Esophagus squamous epithelium (tissue), 5 donors: ENCODE data around the gene CFAP43. TPM values are rescaled to one million over a fixed set of nuclear protein-coding genes. Genes with fewer than 3 reads are reported as not detected.

Experiments used
- DNase-seq: peaks from one replicate; lab custom pipeline; 2025; lab: John Stamatoyannopoulos, UW
- H3K27ac ChIP-seq, 4 donors: fragments of 200-600 bp; sonication (generic); one replicate each; pipeline ENCODE4 v1.5.1; 2016 to 2019; ENCODE audit warnings: mild to moderate bottlenecking in 1 of 4
- H3K27me3 ChIP-seq, 4 donors: fragments of 200-600 bp; sonication (generic); 1 replicate in 3 of 4; 2 replicates in 1 of 4; pipeline versions ENCODE4 v1.5.1 to v1.6.0; 2017 to 2021; ENCODE audit warnings: antibody characterized with exemption in 1 of 4
- H3K36me3 ChIP-seq, 3 donors: fragments of 200-600 bp; sonication (generic); one replicate each; pipeline ENCODE4 v1.5.1; 2016 to 2019
- H3K4me1 ChIP-seq, 3 donors: fragments of 200-600 bp; sonication (generic); one replicate each; pipeline ENCODE4 v1.5.1; 2017 to 2019
- H3K4me3 ChIP-seq, 4 donors: fragments of 200-600 bp; sonication (generic); 1 replicate in 3 of 4; 2 replicates in 1 of 4; pipeline ENCODE4 v1.5.1; 2016 to 2019; ENCODE audit warnings: mild to moderate bottlenecking in 2 of 4, moderate library complexity in 1 of 4
- H3K9me3 ChIP-seq, 3 donors: fragments of 200-600 bp; sonication (generic); one replicate each; pipeline ENCODE4 v1.5.1; 2016 to 2019
- POLR2A ChIP-seq, 4 donors: fragments of 450-650 bp; IDR thresholded peaks; one replicate each; pipeline ENCODE4 v1.6.1; 2017; ENCODE audit warnings: antibody characterized with exemption in 4 of 4, mild to moderate bottlenecking in 4 of 4, moderate library complexity in 3 of 4
- WGBS, 2 donors: methylation state at CpG; one replicate each; pipeline ENCODE4 v1.1.5; 2018; 5-methylcytosine and 5-hydroxymethylcytosine counted together
- intact Hi-C: fragments of 100-400 bp; cut with DNase I; formaldehyde crosslinking; loops from one replicate; pipeline ENCODE4 v1.15.0; 2022
- total RNA-seq, 4 donors: library from RNA; depleted of rRNA; stranded (reverse); fragments of >200 nt; gene quantifications; one replicate each; pipeline ENCODE4 v1.1.0, GENCODE V29; 2016
- TF ChIP-seq, protein P1 (sequence below), 6 experiments: fragments of 450-650 bp in 4 of 6; fragments of 200-600 bp in 2 of 6; sonication (generic) in 2 of 6; IDR thresholded peaks; one replicate each; pipeline ENCODE4 v1.5.1; 2016 to 2019; ENCODE audit warnings: antibody characterized with exemption in 6 of 6, mild to moderate bottlenecking in 4 of 6, moderate library complexity in 4 of 6
- donor health status: DM: yes; HTN: yes; CAD: no.

The CFAP43 gene
- total RNA-seq, 4 donors from 2014 or later = 0.19 to 0.38 TPM; not detected in 2

DNA sequence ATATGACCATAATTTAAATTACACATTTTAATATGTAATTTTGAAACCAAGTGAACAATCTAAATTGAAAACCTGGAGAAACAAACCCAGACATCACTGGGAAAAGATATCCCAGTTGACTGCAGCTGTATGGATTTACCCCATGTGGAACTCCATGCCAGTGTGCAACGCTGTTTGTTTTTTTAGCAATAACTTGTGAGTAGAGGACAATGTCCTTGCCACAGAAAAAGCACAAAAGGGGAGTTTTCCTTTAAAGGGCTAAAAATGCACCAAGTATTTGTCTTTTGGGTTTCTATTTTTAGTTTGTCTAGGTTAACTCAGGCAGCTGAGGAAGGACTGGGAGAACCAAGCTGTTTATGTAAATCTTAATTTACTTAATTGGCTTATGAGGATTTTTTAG lies 131.4 kb downstream of the CFAP43 start:
- no peak for DNase-seq
- peaks cover 0 to 5% (median 0%) of the 10 kb centered on the region in 3 donors for H3K4me1 ChIP-seq
- intact Hi-C loops = no loop called here
- H3K36me3 ChIP-seq = no peaks in the 10 kb centered on the region
- peaks cover 0 to 6% (median 0%) of the 10 kb centered on the region in 3 donors for H3K9me3 ChIP-seq
- no peak overlapping the region for H3K27ac ChIP-seq
- TF ChIP-seq, protein P1, sequence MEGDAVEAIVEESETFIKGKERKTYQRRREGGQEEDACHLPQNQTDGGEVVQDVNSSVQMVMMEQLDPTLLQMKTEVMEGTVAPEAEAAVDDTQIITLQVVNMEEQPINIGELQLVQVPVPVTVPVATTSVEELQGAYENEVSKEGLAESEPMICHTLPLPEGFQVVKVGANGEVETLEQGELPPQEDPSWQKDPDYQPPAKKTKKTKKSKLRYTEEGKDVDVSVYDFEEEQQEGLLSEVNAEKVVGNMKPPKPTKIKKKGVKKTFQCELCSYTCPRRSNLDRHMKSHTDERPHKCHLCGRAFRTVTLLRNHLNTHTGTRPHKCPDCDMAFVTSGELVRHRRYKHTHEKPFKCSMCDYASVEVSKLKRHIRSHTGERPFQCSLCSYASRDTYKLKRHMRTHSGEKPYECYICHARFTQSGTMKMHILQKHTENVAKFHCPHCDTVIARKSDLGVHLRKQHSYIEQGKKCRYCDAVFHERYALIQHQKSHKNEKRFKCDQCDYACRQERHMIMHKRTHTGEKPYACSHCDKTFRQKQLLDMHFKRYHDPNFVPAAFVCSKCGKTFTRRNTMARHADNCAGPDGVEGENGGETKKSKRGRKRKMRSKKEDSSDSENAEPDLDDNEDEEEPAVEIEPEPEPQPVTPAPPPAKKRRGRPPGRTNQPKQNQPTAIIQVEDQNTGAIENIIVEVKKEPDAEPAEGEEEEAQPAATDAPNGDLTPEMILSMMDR (IDR thresholded peaks at IDR 0.05) = no peak
- TF ChIP-seq POLR2A (IDR thresholded peaks at IDR 0.05) = no peak
- H3K4me3 ChIP-seq = no peak overlapping the region
- H3K27me3 ChIP-seq = peaks cover 0 to 5% (median 0%) of the 10 kb centered on the region in 4 donors
- WGBS, 2 donors = 0% methylated on average over 1 of the region's 1 CpG

- TF ChIP-seq, protein P1 (IDR thresholded peaks at IDR 0.05) = no peak
- TF ChIP-seq POLR2A (IDR thresholded peaks at IDR 0.05) = no peak
Measured at GRCh38 chr10:104099941-104100340, 132.2 kb downstream of the CFAP43 start.

DNA sequence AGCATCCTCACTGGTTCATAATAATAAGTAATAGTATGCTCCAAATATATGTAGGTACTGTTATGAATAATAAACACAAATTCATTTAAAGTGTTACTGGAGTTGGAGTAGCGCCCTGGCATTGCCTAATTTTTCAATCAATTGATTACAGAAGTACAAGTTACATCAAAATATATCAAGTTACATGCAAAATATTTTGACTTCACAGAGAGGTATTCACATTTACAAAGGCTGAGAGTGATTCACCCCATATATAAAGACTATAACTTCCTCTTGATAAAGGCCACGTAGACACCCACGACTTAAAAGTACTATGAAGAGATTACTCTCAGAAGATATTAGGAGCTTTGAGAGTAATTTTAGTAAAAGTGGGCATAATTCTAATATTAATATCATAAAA lies 132.9 kb downstream of the CFAP43 start:
- Histone ChIP-seq H3K36me3 (no peaks in the 10 kb centered on the region), H3K27me3 (peaks cover 0 to 5% (median 0%) of the 10 kb centered on the region in 4 donors), H3K9me3 (peaks cover 0 to 6% (median 0%) of the 10 kb centered on the region in 3 donors), H3K27ac (no peak overlapping the region), H3K4me3 (no peak overlapping the region), H3K4me1 (peaks cover 0 to 5% (median 0%) of the 10 kb centered on the region in 3 donors)
- intact Hi-C loops = no loop called here
- no peak for DNase-seq
- 48% methylated on average over 3 of the region's 3 CpGs for WGBS, 2 donors
- TF ChIP-seq, protein P1 (IDR thresholded peaks at IDR 0.05) = no peak
- no peak for TF ChIP-seq POLR2A (IDR thresholded peaks at IDR 0.05)

More at GRCh38 chr10:104099941-104100340, 132.2 kb downstream of the CFAP43 start:
- intact Hi-C loops = no loop called here
- no peaks in the 10 kb centered on the region for H3K36me3 ChIP-seq
- peaks cover 0 to 6% (median 0%) of the 10 kb centered on the region in 3 donors for H3K9me3 ChIP-seq
- no peak for DNase-seq
- H3K27me3 ChIP-seq = peaks cover 0 to 5% (median 0%) of the 10 kb centered on the region in 4 donors
- no peak overlapping the region for H3K4me3 ChIP-seq
- H3K4me1 ChIP-seq = peaks cover 0 to 5% (median 0%) of the 10 kb centered on the region in 3 donors
- H3K27ac ChIP-seq = no peak overlapping the region

DNA sequence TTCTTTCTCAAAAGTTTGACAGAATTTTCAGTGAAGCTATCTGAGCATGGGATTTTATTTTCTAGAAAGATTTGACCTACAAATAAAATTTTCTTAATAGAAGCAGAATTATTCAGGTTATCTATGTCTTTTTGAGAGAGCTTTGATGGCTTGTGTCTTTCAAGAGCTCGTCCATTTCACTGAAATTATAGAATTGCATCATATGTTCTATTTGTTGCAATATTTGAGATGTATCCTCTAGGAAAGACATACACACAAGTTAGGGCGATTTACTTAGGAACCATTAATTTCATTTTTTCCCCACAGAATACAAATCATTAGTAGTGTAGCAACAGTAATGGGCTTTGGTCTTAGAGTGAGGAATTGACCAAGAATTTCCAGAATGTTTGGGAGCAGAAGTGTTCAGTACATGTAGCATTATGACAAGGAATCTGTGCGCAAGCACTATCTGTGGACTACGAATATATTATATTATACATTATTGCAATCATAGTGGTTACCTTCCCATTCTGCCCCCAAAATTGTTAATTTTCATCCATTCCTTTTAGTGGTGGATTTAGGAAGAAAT lies 133.7 kb downstream of the CFAP43 start:
- WGBS, 2 donors = 89 to 97% methylated on average over 4 of the region's 4 CpGs

DNA sequence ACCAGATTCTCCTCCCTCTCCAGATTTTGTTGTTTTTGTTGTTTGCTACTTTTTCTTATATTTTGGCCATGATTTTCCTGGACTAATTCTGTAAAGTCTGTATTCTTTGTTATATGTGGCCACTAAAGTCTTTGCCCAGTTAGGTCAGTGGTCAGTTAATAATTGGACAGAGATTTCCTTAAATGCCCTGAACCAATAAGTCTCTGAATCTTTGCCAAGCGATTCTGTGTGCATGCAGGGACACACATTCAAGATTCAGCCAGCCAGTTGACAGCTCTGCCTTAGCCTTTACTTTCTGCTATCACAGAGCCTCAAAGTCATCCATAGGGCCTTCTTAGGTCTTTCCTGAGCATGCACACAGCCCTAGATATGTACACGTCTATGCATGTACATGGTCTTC lies 135.5 kb downstream of the CFAP43 start:
- Histone ChIP-seq H3K27me3 (peaks cover 0 to 5% (median 0%) of the 10 kb centered on the region in 4 donors), H3K9me3 (peaks cover 0 to 11% (median 0%) of the 10 kb centered on the region in 3 donors), H3K27ac (no peak overlapping the region), H3K4me1 (peaks cover 0 to 15% (median 6%) of the 10 kb centered on the region in 3 donors), H3K4me3 (no peak overlapping the region), H3K36me3 (no peaks in the 10 kb centered on the region)
- TF ChIP-seq, protein P1 (IDR thresholded peaks at IDR 0.05) = no peak
- no peak for TF ChIP-seq POLR2A (IDR thresholded peaks at IDR 0.05)
- DNase-seq = no peak
- intact Hi-C loops = no loop called here
- 87 to 95% methylated on average over 2 of the region's 2 CpGs for WGBS, 2 donors

More for the DNA sequence above, 133.7 kb downstream of the CFAP43 start:
- Histone ChIP-seq H3K27me3 (peaks cover 0 to 5% (median 0%) of the 10 kb centered on the region in 4 donors), H3K4me1 (peaks cover 0 to 5% (median 0%) of the 10 kb centered on the region in 3 donors), H3K27ac (no peak overlapping the region), H3K36me3 (no peaks in the 10 kb centered on the region), H3K4me3 (no peak overlapping the region), H3K9me3 (peaks cover 0 to 10% (median 0%) of the 10 kb centered on the region in 3 donors)
- DNase-seq = no peak
- no peak for TF ChIP-seq POLR2A (IDR thresholded peaks at IDR 0.05)
- TF ChIP-seq, protein P1 (IDR thresholded peaks at IDR 0.05) = no peak
- intact Hi-C loops = no loop called here
